ENCODE results near the gene CNTN5. TPM values are rescaled to one million over a fixed set of nuclear protein-coding genes. Genes with fewer than 3 reads are reported as not detected.

The CNTN5 gene
- total RNA-seq, 1 donor from 2014 or later: 17.7 TPM

GRCh38 chr11:100072131-100072530 is 1051.4 kb downstream of the CNTN5 start:
- no peaks in the 10 kb centered on the region for H3K9me3 Mint-ChIP-seq
- H3K4me3 Mint-ChIP-seq: no peak overlapping the region
- H3K36me3 Mint-ChIP-seq: no peaks in the 10 kb centered on the region
- no peaks in the 10 kb centered on the region for H3K27me3 Mint-ChIP-seq (ENCODE audit: low read depth)
- no peak for DNase-seq (ENCODE audit: low spot score in 2 of 2, unreplicated experiment in 2 of 2)
- no peak overlapping the region for H3K27ac Mint-ChIP-seq
- H3K4me1 Mint-ChIP-seq: no peaks in the 10 kb centered on the region
- TF ChIP-seq CTCF (IDR thresholded peaks at IDR 0.05; ENCODE audit: unreplicated experiment): no peak

GRCh38 chr11:100080381-100080780 is 1059.6 kb downstream of the CNTN5 start:
- H3K27ac Mint-ChIP-seq: no peak overlapping the region
- TF ChIP-seq CTCF (IDR thresholded peaks at IDR 0.05; ENCODE audit: unreplicated experiment): no peak
- H3K27me3 Mint-ChIP-seq (ENCODE audit: low read depth): no peaks in the 10 kb centered on the region
- H3K9me3 Mint-ChIP-seq: peaks cover 2% of the 10 kb centered on the region
- H3K4me1 Mint-ChIP-seq: no peaks in the 10 kb centered on the region
- H3K36me3 Mint-ChIP-seq: no peaks in the 10 kb centered on the region
- H3K4me3 Mint-ChIP-seq: no peak overlapping the region
- no peak for DNase-seq (ENCODE audit: low spot score in 2 of 2, unreplicated experiment in 2 of 2)

GRCh38 chr11:100080821-100081220 is 1060.1 kb downstream of the CNTN5 start:
- Mint-ChIP-seq H3K4me3 (no peak overlapping the region), H3K4me1 (no peaks in the 10 kb centered on the region), H3K27me3 (ENCODE audit: low read depth) (no peaks in the 10 kb centered on the region), H3K36me3 (no peaks in the 10 kb centered on the region), H3K9me3 (peaks cover 2% of the 10 kb centered on the region), H3K27ac (no peak overlapping the region)
- no peak for TF ChIP-seq CTCF (IDR thresholded peaks at IDR 0.05; ENCODE audit: unreplicated experiment)
- DNase-seq (ENCODE audit: low spot score in 2 of 2, unreplicated experiment in 2 of 2): no peak

GRCh38 chr11:100093698-100094097 is 1072.9 kb downstream of the CNTN5 start:
- H3K4me3 Mint-ChIP-seq: no peak overlapping the region
- H3K9me3 Mint-ChIP-seq: peaks cover 6% of the 10 kb centered on the region
- no peaks in the 10 kb centered on the region for H3K36me3 Mint-ChIP-seq
- H3K4me1 Mint-ChIP-seq: peaks cover 4% of the 10 kb centered on the region
- peaks cover 3% of the 10 kb centered on the region for H3K27me3 Mint-ChIP-seq (ENCODE audit: low read depth)
- DNase-seq (ENCODE audit: low spot score in 2 of 2, unreplicated experiment in 2 of 2): no peak
- no peak overlapping the region for H3K27ac Mint-ChIP-seq
- no peak for TF ChIP-seq CTCF (IDR thresholded peaks at IDR 0.05; ENCODE audit: unreplicated experiment)

GRCh38 chr11:100094121-100094865 is 1073.5 kb downstream of the CNTN5 start:
- Mint-ChIP-seq H3K27ac (no peak overlapping the region), H3K36me3 (no peaks in the 10 kb centered on the region), H3K9me3 (peaks cover 3% of the 10 kb centered on the region), H3K27me3 (ENCODE audit: low read depth) (peaks cover 3% of the 10 kb centered on the region), H3K4me3 (no peak overlapping the region), H3K4me1 (peaks cover 4% of the 10 kb centered on the region)
- TF ChIP-seq CTCF (IDR thresholded peaks at IDR 0.05; ENCODE audit: unreplicated experiment): no peak
- no peak for DNase-seq (ENCODE audit: low spot score in 2 of 2, unreplicated experiment in 2 of 2)
